Measurements from ENCODE around the gene NKX3-2.
"Not testable (repeated sequence)": the region's sequence is repeated elsewhere in the genome, so short reads cannot be mapped to it uniquely, and the experiment has no call there.

The NKX3-2 gene

DNA sequence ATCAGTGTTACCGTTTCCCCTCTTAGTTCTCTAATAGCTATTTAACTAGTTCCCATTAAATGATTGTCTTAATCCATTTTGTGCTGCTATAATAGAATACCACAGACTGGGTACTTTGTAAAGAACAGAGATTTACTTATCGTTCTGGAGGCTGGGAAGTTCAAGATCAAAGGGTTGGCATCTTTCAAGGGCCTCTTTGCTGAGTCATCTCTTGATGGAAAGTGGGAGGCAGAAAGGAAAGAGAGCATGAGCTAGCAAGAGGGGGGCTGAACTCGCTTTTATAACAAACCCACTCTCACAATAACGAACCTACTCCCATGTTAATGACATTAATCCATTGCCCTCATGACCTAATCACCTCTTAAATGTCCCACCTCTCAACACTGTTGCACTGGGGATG, 17.4 kb upstream of the NKX3-2 start:
- no peaks in the 10 kb centered on the region for H3K9me3 ChIP-seq (ENCODE audit: control insufficient read depth in 2 of 2, low read length in 2 of 2)
- H3K4me1 ChIP-seq (ENCODE audit: control insufficient read depth in 2 of 2, insufficient read depth in 2 of 2, low read length in 2 of 2): no peaks in the 10 kb centered on the region
- no peak overlapping the region for H3K9ac ChIP-seq (ENCODE audit: low read depth in 1 of 2, low read length in 2 of 2)
- no peak overlapping the region for H3K27ac ChIP-seq (ENCODE audit: low read depth in 2 of 2, low read length in 2 of 2)
- no peaks in the 10 kb centered on the region for H3K27me3 ChIP-seq (ENCODE audit: control insufficient read depth in 2 of 2, insufficient read depth in 2 of 2, low read length in 2 of 2)
- no peaks in the 10 kb centered on the region for H3K36me3 ChIP-seq (ENCODE audit: control insufficient read depth in 2 of 2, insufficient read depth in 2 of 2, low read length in 2 of 2)
- no peak overlapping the region for H3K4me3 ChIP-seq (ENCODE audit: low read length in 2 of 2)

DNA sequence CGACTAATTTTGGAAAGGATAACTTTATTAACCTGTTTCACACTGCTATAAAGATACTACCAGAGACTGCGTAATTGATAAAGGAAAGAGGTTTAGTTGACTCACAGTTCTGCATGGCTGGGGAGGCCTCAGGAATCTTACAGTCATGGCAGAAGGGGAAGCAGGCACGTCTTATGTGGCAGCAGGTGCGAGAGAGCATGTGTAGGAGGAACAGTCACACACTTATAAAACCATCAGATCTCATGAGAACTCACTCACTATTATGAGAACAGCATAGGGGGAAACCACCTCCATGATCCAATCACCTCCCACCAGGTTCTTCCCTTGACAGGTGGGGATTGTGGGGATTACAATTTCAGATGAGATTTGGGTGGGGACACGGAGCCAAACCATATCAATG, 15.8 kb upstream of the NKX3-2 start:
- H3K9ac ChIP-seq (ENCODE audit: low read depth in 1 of 2, low read length in 2 of 2); H3K4me3 ChIP-seq (ENCODE audit: low read length in 2 of 2); H3K4me1 ChIP-seq (ENCODE audit: control insufficient read depth in 2 of 2, insufficient read depth in 2 of 2, low read length in 2 of 2); H3K27ac ChIP-seq (ENCODE audit: low read depth in 2 of 2, low read length in 2 of 2); H3K27me3 ChIP-seq (ENCODE audit: control insufficient read depth in 2 of 2, insufficient read depth in 2 of 2, low read length in 2 of 2); H3K9me3 ChIP-seq (ENCODE audit: control insufficient read depth in 2 of 2, low read length in 2 of 2); H3K36me3 ChIP-seq (ENCODE audit: control insufficient read depth in 2 of 2, insufficient read depth in 2 of 2, low read length in 2 of 2): not testable (repeated sequence)

DNA sequence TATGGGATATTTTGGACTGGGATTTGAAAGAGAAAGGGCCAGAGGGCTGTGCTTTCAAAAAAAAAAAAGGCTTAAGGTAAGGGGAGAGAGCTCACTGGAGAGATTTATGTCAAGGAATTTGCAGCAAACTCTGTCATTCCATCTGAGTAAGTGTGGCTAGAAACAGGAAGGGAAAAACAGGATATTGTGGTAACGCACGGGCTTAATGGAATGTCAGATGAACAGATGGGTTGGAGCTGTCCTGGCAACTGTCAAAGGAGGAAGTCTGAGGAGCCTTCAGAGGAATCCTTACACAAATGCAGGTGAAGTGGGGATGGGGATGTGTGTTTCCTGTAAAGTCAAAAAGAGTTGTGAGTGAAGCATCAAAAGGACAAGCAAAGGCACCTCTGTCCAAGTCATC, 15.1 kb upstream of the NKX3-2 start:
- H3K4me3 ChIP-seq (ENCODE audit: low read length in 2 of 2): no peak overlapping the region
- H3K36me3 ChIP-seq (ENCODE audit: control insufficient read depth in 2 of 2, insufficient read depth in 2 of 2, low read length in 2 of 2): no peaks in the 10 kb centered on the region
- H3K4me1 ChIP-seq (ENCODE audit: control insufficient read depth in 2 of 2, insufficient read depth in 2 of 2, low read length in 2 of 2): no peaks in the 10 kb centered on the region
- H3K9ac ChIP-seq (ENCODE audit: low read depth in 1 of 2, low read length in 2 of 2): no peak overlapping the region
- no peak overlapping the region for H3K27ac ChIP-seq (ENCODE audit: low read depth in 2 of 2, low read length in 2 of 2)
- no peaks in the 10 kb centered on the region for H3K27me3 ChIP-seq (ENCODE audit: control insufficient read depth in 2 of 2, insufficient read depth in 2 of 2, low read length in 2 of 2)
- no peaks in the 10 kb centered on the region for H3K9me3 ChIP-seq (ENCODE audit: control insufficient read depth in 2 of 2, low read length in 2 of 2)

DNA sequence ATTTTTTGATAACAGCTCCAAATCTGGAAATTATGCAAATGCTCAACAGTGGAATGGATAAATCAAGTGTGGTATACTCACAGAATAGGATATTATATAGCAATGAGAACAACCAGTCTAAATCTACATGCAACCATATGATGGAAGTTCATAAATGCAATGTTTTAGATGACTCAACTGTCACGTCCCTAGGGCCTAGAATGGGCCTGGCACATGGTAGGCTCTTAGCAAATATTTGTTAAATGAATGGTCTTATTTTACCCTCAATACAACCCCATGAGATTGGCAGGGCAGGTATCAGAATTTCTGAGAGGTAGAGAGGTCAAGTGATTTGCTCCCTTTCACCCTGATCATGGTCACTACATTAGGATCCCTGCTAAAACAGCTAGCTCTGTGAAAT, 14.6 kb upstream of the NKX3-2 start:
- H3K9me3 ChIP-seq (ENCODE audit: control insufficient read depth in 2 of 2, low read length in 2 of 2): no peaks in the 10 kb centered on the region
- H3K27me3 ChIP-seq (ENCODE audit: control insufficient read depth in 2 of 2, insufficient read depth in 2 of 2, low read length in 2 of 2): no peaks in the 10 kb centered on the region
- H3K27ac ChIP-seq (ENCODE audit: low read depth in 2 of 2, low read length in 2 of 2): no peak overlapping the region
- H3K9ac ChIP-seq (ENCODE audit: low read depth in 1 of 2, low read length in 2 of 2): no peak overlapping the region
- H3K36me3 ChIP-seq (ENCODE audit: control insufficient read depth in 2 of 2, insufficient read depth in 2 of 2, low read length in 2 of 2): no peaks in the 10 kb centered on the region
- H3K4me1 ChIP-seq (ENCODE audit: control insufficient read depth in 2 of 2, insufficient read depth in 2 of 2, low read length in 2 of 2): no peaks in the 10 kb centered on the region
- H3K4me3 ChIP-seq (ENCODE audit: low read length in 2 of 2): no peak overlapping the region

DNA sequence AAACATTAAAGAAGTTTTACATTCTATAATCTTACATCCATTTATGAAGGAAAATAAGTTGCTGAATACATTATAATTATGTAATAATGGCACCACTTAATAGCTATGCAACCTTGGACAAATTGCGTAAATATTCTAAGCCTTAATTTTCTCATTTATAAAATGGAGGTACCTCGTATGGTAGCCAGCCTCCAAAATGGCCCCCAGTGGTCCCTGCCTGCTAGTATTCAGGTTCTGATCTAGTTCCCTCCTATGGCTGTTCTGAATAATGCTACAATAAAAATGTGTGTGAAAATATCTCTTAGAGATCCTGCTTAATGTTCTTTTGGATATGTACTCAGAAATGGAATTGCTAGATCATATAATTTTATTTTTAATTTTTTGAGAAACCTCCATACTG, 11.0 kb upstream of the NKX3-2 start:
- Histone ChIP-seq H3K36me3 (ENCODE audit: control insufficient read depth in 2 of 2, insufficient read depth in 2 of 2, low read length in 2 of 2) (no peaks in the 10 kb centered on the region), H3K9me3 (ENCODE audit: control insufficient read depth in 2 of 2, low read length in 2 of 2) (no peaks in the 10 kb centered on the region), H3K27me3 (ENCODE audit: control insufficient read depth in 2 of 2, insufficient read depth in 2 of 2, low read length in 2 of 2) (no peaks in the 10 kb centered on the region), H3K27ac (ENCODE audit: low read depth in 2 of 2, low read length in 2 of 2) (no peak overlapping the region), H3K4me1 (ENCODE audit: control insufficient read depth in 2 of 2, insufficient read depth in 2 of 2, low read length in 2 of 2) (no peaks in the 10 kb centered on the region), H3K9ac (ENCODE audit: low read depth in 1 of 2, low read length in 2 of 2) (no peak overlapping the region), H3K4me3 (ENCODE audit: low read length in 2 of 2) (no peak overlapping the region)

DNA sequence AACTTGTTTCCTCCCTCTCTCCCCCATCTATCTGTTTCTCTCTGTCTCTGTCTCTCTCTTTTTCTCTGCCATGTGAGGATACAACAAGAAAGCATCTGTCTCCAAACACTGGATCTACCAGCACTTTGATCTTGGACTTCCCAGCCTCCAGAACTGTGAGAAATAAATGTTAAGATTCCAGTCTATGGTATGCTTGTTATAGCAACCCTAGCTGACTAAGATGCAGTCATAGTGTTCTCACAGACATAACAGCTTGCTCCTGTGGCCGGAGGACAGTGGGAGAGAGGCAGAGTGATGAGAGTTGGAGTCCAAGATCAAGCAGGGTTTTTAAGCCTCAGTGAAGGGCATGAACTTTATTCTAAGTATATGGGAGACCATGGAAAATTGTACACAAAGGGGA, 8.8 kb upstream of the NKX3-2 start:
- Histone ChIP-seq H3K27ac (ENCODE audit: low read depth in 2 of 2, low read length in 2 of 2) (no peak overlapping the region), H3K36me3 (ENCODE audit: control insufficient read depth in 2 of 2, insufficient read depth in 2 of 2, low read length in 2 of 2) (no peaks in the 10 kb centered on the region), H3K4me1 (ENCODE audit: control insufficient read depth in 2 of 2, insufficient read depth in 2 of 2, low read length in 2 of 2) (peaks cover 0 to 5% of the 10 kb centered on the region in 2 donors), H3K27me3 (ENCODE audit: control insufficient read depth in 2 of 2, insufficient read depth in 2 of 2, low read length in 2 of 2) (peaks cover 7 to 11% of the 10 kb centered on the region in 2 donors), H3K9ac (ENCODE audit: low read depth in 1 of 2, low read length in 2 of 2) (no peak overlapping the region), H3K4me3 (ENCODE audit: low read length in 2 of 2) (no peak overlapping the region), H3K9me3 (ENCODE audit: control insufficient read depth in 2 of 2, low read length in 2 of 2) (no peaks in the 10 kb centered on the region)

DNA sequence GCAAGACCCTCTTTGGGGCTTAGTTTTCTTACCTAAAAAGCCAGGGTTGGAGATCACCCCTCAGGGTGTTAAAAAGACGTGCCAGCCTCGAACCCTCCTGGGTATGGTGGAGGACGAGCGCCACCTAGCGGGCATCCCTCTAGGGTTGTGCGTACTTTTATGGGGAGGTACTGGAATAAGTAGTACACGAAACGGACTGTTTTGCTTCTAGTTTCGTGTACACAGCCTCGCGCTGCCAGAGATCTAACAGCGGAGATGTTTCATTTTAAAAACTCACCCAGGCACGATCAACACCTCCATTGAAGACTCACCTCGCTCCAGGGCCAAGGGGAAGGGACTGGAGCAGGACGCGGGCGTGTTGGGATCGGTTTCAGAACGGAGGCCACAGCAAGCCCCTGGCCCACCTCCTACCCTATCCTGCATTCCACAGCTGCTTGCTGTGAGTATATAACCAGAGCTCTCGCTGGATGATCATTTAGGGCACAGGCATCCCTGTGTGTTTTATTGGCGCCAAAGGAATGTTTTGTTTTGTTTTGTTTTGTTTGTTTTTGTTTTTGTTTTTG, 4.8 kb upstream of the NKX3-2 start:
- H3K27me3 ChIP-seq (ENCODE audit: control insufficient read depth in 2 of 2, insufficient read depth in 2 of 2, low read length in 2 of 2): peaks cover 26 to 35% of the 10 kb centered on the region in 2 donors
- H3K4me1 ChIP-seq (ENCODE audit: control insufficient read depth in 2 of 2, insufficient read depth in 2 of 2, low read length in 2 of 2): peaks cover 10 to 12% of the 10 kb centered on the region in 2 donors

DNA sequence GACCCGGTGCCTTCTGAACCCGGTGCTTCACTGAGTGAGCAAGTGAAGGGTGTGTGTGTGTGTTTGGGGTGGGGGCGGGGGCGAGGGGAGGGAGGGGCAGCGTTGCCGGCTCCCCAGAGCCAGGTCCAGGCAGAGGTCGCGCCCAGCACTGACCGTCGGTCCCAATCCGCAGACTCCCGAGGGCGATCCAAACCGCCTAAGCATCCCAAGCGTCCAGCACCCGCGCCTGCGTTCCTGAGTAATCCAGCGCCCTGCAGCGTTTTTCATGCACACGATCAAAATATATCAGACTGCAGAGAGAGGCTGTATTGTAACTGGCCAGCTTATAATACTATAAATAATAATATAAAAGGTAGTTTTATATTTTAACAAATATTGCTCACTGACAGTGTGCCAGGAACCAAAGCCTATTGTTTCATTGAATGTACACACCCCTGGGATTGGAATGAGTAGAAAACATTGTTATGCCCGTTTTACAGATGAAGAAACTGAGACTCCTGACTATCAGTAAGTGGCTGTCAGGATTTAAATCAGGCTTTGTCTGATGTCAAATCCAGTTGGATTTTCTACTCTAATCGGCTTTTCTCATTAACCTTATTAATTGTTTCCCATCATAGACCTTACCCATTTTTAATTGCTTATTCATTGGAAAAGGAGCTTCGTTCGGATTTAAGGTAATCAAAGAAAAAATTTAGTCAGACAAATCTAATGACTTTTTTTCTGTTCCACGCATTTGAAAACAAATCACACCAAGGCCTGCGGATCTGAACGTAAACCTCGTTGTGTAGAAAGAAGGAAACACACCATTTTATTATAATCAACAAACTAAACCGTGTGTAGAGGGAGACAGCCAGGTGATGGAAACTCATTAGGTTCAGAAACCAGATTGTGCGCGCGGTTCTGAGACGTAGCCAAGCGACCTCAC, 4.0 kb upstream of the NKX3-2 start:
- Histone ChIP-seq H3K9me3 (ENCODE audit: control insufficient read depth in 2 of 2, low read length in 2 of 2) (peaks cover 0 to 3% of the 10 kb centered on the region in 2 donors), H3K4me3 (ENCODE audit: low read length in 2 of 2) (peak overlapping the region; percentile 57 to 62), H3K4me1 (ENCODE audit: control insufficient read depth in 2 of 2, insufficient read depth in 2 of 2, low read length in 2 of 2) (peaks cover 10 to 12% of the 10 kb centered on the region in 2 donors), H3K36me3 (ENCODE audit: control insufficient read depth in 2 of 2, insufficient read depth in 2 of 2, low read length in 2 of 2) (no peaks in the 10 kb centered on the region), H3K27me3 (ENCODE audit: control insufficient read depth in 2 of 2, insufficient read depth in 2 of 2, low read length in 2 of 2) (peaks cover 28 to 42% of the 10 kb centered on the region in 2 donors), H3K9ac (ENCODE audit: low read depth in 1 of 2, low read length in 2 of 2) (no peak overlapping the region), H3K27ac (ENCODE audit: low read depth in 2 of 2, low read length in 2 of 2) (peak overlapping the region in 1 of 2 donors; percentile 43)

More for the DNA sequence above, 4.8 kb upstream of the NKX3-2 start:
- peak overlapping the region in 1 of 2 donors; percentile 62 for H3K4me3 ChIP-seq (ENCODE audit: low read length in 2 of 2)
- no peaks in the 10 kb centered on the region for H3K36me3 ChIP-seq (ENCODE audit: control insufficient read depth in 2 of 2, insufficient read depth in 2 of 2, low read length in 2 of 2)
- H3K27ac ChIP-seq (ENCODE audit: low read depth in 2 of 2, low read length in 2 of 2): no peak overlapping the region
- peaks cover 0 to 3% of the 10 kb centered on the region in 2 donors for H3K9me3 ChIP-seq (ENCODE audit: control insufficient read depth in 2 of 2, low read length in 2 of 2)
- no peak overlapping the region for H3K9ac ChIP-seq (ENCODE audit: low read depth in 1 of 2, low read length in 2 of 2)

DNA sequence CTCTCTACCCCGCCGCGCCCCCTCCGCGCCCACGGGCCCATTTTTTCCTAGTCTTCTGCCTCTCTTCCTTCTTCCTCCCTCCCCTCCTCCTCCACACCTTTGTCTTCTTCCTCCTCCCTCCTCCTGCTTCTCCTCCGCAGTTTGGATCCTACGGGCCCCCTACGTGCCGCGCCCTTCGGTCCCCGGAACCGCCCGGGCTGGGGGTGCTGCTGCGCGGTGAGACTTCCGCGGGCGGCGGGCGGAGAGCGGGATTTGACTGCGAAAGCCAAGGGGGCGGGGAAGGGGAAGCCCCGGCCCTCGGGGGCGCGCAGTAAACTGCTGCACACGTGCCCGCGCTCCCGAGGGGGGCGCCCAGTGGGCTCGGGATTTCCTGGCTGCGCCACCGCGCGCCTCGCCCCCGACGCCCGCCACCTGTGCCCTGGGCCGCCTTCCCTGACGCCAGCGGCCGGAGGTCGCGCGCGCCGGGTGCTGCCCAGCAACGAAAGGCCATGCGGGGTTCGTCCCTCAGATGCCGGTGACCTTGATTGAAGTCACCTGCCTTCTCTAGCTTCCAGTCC, 3.3 kb upstream of the NKX3-2 start:
- peaks cover 0 to 3% of the 10 kb centered on the region in 2 donors for H3K9me3 ChIP-seq (ENCODE audit: control insufficient read depth in 2 of 2, low read length in 2 of 2)
- H3K27ac ChIP-seq (ENCODE audit: low read depth in 2 of 2, low read length in 2 of 2): peak overlapping the region in 1 of 2 donors; percentile 43
- H3K4me3 ChIP-seq (ENCODE audit: low read length in 2 of 2): peak overlapping the region; percentile 57 to 69
- peak overlapping the region in 1 of 2 donors; percentile 32 for H3K9ac ChIP-seq (ENCODE audit: low read depth in 1 of 2, low read length in 2 of 2)
- no peaks in the 10 kb centered on the region for H3K36me3 ChIP-seq (ENCODE audit: control insufficient read depth in 2 of 2, insufficient read depth in 2 of 2, low read length in 2 of 2)
- H3K4me1 ChIP-seq (ENCODE audit: control insufficient read depth in 2 of 2, insufficient read depth in 2 of 2, low read length in 2 of 2): peaks cover 10 to 13% of the 10 kb centered on the region in 2 donors
- peaks cover 35 to 50% of the 10 kb centered on the region in 2 donors for H3K27me3 ChIP-seq (ENCODE audit: control insufficient read depth in 2 of 2, insufficient read depth in 2 of 2, low read length in 2 of 2)

DNA sequence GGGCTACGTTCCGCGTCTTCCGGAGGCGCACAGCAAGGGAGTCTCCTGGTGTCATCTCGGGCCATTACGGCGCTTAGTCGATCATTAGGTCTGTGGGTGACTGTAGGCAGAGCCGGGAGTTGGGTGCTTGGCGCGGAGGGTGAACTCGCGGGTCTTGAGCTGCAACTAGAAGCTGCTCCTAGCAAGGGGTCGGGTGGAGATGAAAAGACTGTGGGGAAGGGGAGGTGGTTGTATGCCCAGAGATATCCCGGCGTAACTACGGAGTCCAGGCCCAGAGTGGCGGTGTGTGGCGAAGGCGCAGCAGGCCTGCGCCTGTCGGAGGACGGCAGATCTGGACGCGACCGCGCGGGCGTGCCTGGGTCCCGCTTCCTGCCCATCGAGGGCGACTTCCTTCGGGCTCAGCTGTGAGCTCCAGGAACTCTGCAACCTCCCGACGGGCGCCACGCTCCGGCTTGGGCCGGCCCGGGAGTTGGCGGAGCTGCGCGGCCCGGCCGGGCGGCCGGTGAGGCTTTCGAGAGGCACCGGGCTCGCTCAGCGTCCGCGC, 2.7 kb upstream of the NKX3-2 start:
- peak overlapping the region; percentile 57 to 69 for H3K4me3 ChIP-seq (ENCODE audit: low read length in 2 of 2)
- H3K27ac ChIP-seq (ENCODE audit: low read depth in 2 of 2, low read length in 2 of 2): peak overlapping the region in 1 of 2 donors; percentile 43
- peak overlapping the region in 1 of 2 donors; percentile 32 for H3K9ac ChIP-seq (ENCODE audit: low read depth in 1 of 2, low read length in 2 of 2)
- peaks cover 0 to 3% of the 10 kb centered on the region in 2 donors for H3K9me3 ChIP-seq (ENCODE audit: control insufficient read depth in 2 of 2, low read length in 2 of 2)
- peaks cover 10 to 16% of the 10 kb centered on the region in 2 donors for H3K4me1 ChIP-seq (ENCODE audit: control insufficient read depth in 2 of 2, insufficient read depth in 2 of 2, low read length in 2 of 2)
- H3K27me3 ChIP-seq (ENCODE audit: control insufficient read depth in 2 of 2, insufficient read depth in 2 of 2, low read length in 2 of 2): peaks cover 38 to 54% of the 10 kb centered on the region in 2 donors
- H3K36me3 ChIP-seq (ENCODE audit: control insufficient read depth in 2 of 2, insufficient read depth in 2 of 2, low read length in 2 of 2): no peaks in the 10 kb centered on the region

All from mucosa of rectum (tissue), 2 donors.